Keratinocyte (primary cell): ENCODE measurements around the gene APBB2. TPM values are rescaled to one million over a fixed set of nuclear protein-coding genes. Genes with fewer than 3 reads are reported as not detected.

Experiments
- DNase-seq: peaks from one replicate; pipeline ENCODE4 v3.0.0-alpha.2; 2011; ENCODE audit warnings: low read depth, missing footprints, low spot score
- FAIRE-seq: peaks from 2 replicates; lab custom pipeline; 2011; peaks lifted over from hg19 to GRCh38; lab: Jason Lieb, UNC
- H2AFZ ChIP-seq: 2 replicates; pipeline ENCODE4 v1.6.0; 2012; ENCODE audit warnings: low read length, control low read depth, inconsistent platforms; ENCODE audit not compliant: control insufficient read depth
- H3K27ac ChIP-seq: 2 replicates; pipeline ENCODE4 v1.5.1; 2011; ENCODE audit warnings: low read length; ENCODE audit not compliant: control insufficient read depth, insufficient read depth
- H3K27me3 ChIP-seq: 3 replicates; pipeline ENCODE4 v1.6.0; 2011; ENCODE audit warnings: low read length; ENCODE audit not compliant: control insufficient read depth, insufficient read depth; ENCODE audit errors: extremely low read depth
- H3K36me3 ChIP-seq, 2 experiments: 2 replicates in 1 of 2; 3 replicates in 1 of 2; pipeline ENCODE4 v1.5.1; 2011; ENCODE audit warnings: low read length in 2 of 2, mild to moderate bottlenecking in 1 of 2; ENCODE audit not compliant: control insufficient read depth in 2 of 2, insufficient read depth in 2 of 2; ENCODE audit errors: extremely low read depth in 1 of 2
- H3K4me1 ChIP-seq: 3 replicates; pipeline ENCODE4 v1.5.1; 2011; ENCODE audit warnings: low read length; ENCODE audit not compliant: control insufficient read depth, insufficient read depth; ENCODE audit errors: extremely low read depth
- H3K4me2 ChIP-seq: 3 replicates; pipeline ENCODE4 v1.6.0; 2011; ENCODE audit warnings: low read depth, low read length; ENCODE audit not compliant: control insufficient read depth, insufficient read depth; ENCODE audit errors: extremely low read depth
- H3K4me3 ChIP-seq, 3 experiments: fragments of 200-600 bp in 1 of 3; sonication (generic) in 1 of 3; 2 replicates in 2 of 3; 3 replicates in 1 of 3; pipeline ENCODE4 v1.5.1; 2011 to 2016; ENCODE audit warnings: low read length in 3 of 3, mild to moderate bottlenecking in 3 of 3, control low read depth in 2 of 3, inconsistent platforms in 1 of 3, low read depth in 1 of 3, mixed read lengths in 1 of 3, mixed run types in 1 of 3, moderate library complexity in 1 of 3; ENCODE audit not compliant: control insufficient read depth in 2 of 3, insufficient read depth in 2 of 3; ENCODE audit errors: extremely low read depth in 1 of 3
- H3K79me2 ChIP-seq: 2 replicates; pipeline ENCODE4 v1.6.0; 2012; ENCODE audit warnings: low read length; ENCODE audit not compliant: control insufficient read depth, insufficient read depth
- H3K9ac ChIP-seq: 3 replicates; pipeline ENCODE4 v1.6.0; 2011; ENCODE audit warnings: low read length; ENCODE audit not compliant: control insufficient read depth, insufficient read depth; ENCODE audit errors: extremely low read depth
- H3K9me1 ChIP-seq: 3 replicates; pipeline ENCODE4 v1.6.0; 2011; ENCODE audit warnings: low read length; ENCODE audit not compliant: control insufficient read depth, insufficient read depth; ENCODE audit errors: extremely low read depth
- H3K9me3 ChIP-seq: 2 replicates; pipeline ENCODE4 v1.5.1; 2012; ENCODE audit warnings: low read depth, low read length; ENCODE audit not compliant: control insufficient read depth
- H4K20me1 ChIP-seq: 3 replicates; pipeline ENCODE4 v1.6.0; 2011; ENCODE audit warnings: low read length; ENCODE audit not compliant: control insufficient read depth, insufficient read depth; ENCODE audit errors: extremely low read depth
- CTCF ChIP-seq, 3 experiments: IDR thresholded peaks in 1 of 3; conservative IDR thresholded peaks in 1 of 3; optimal IDR thresholded peaks in 1 of 3; 2 replicates in 2 of 3; 3 replicates in 1 of 3; pipeline versions ENCODE3 to v1.5.1; 2011; ENCODE audit warnings: low read length in 3 of 3, mild to moderate bottlenecking in 3 of 3, moderate library complexity in 2 of 3, control low read depth in 1 of 3, inconsistent platforms in 1 of 3; ENCODE audit not compliant: insufficient read depth in 2 of 3; ENCODE audit errors: extremely low read depth in 1 of 3
- EZH2 ChIP-seq: IDR thresholded peaks from one replicate; pipeline ENCODE4 v1.6.1; 2012; ENCODE audit warnings: inconsistent platforms, mild to moderate bottlenecking, low read length, moderate library complexity
- dilution Hi-C: fragments of 300-500 bp; cut with MboI; formaldehyde crosslinking; loops from one replicate; pipeline ENCODE4 v1.7.0; 2020; ENCODE audit warnings: low sequenced_read_pairs; ENCODE audit not compliant: extremely low pct_ligation_motif_present
- polyA plus RNA-seq, 5 experiments: library from polyadenylated mRNA; depleted of rRNA in 3 of 5; stranded (reverse) in 3 of 5; stranded (forward) in 1 of 5; unstranded in 1 of 5; fragments of >200 nt; gene quantifications; 1 replicate in 1 of 5; 2 replicates in 3 of 5; 3 replicates in 1 of 5; pipeline versions ENCODE4 v1.2.1 to v1.2.3, GENCODE V29; 2011 to 2012; ENCODE audit warnings: missing spikeins in 2 of 5, low read depth in 1 of 5, low replicate concordance in 1 of 5

The APBB2 gene
- polyA plus RNA-seq, 1 donor (not counting 4 experiments of a cell fraction or from before 2014, with no cell fraction given), result 57.3 TPM

- H3K4me2 ChIP-seq, result no peak overlapping the region
- peaks cover 9% of the 10 kb centered on the region in 2 experiments for H3K36me3 ChIP-seq
- no peak overlapping the region for H3K4me3 ChIP-seq
- no peak for TF ChIP-seq CTCF (optimal IDR thresholded peaks at IDR 0.05 in 1 of 3, IDR thresholded peaks at IDR 0.05 in 1 of 3, conservative IDR thresholded peaks at IDR 0.05 in 1 of 3; ENCODE audit: extremely low read depth in 1 of 3, insufficient read depth in 2 of 3, low read length in 3 of 3)
- TF ChIP-seq EZH2, result no peak
- DNase-seq (no peak), FAIRE-seq (no peak)
- no peaks in the 10 kb centered on the region for H3K4me1 ChIP-seq
- H4K20me1 ChIP-seq, result no peaks in the 10 kb centered on the region
- H3K9ac ChIP-seq, result no peak overlapping the region
- no peaks in the 10 kb centered on the region for H3K9me3 ChIP-seq
- no peaks in the 10 kb centered on the region for H3K9me1 ChIP-seq
- H2AFZ ChIP-seq, result no peak overlapping the region
- dilution Hi-C loops, result no loop called here
- no peak overlapping the region for H3K27ac ChIP-seq
- H3K27me3 ChIP-seq, result no peaks in the 10 kb centered on the region
- H3K79me2 ChIP-seq, result no peaks in the 10 kb centered on the region
These were observed 402.4 kb downstream of the APBB2 start for GRCh38 chr4:40811956-40812355.

GRCh38 chr4:40808926-40809457, 405.4 kb downstream of the APBB2 start:
- Histone ChIP-seq H3K79me2 (no peaks in the 10 kb centered on the region), H3K4me3 (no peak overlapping the region), H2AFZ (no peak overlapping the region), H3K4me2 (no peak overlapping the region), H3K4me1 (no peaks in the 10 kb centered on the region), H3K9me3 (no peaks in the 10 kb centered on the region), H3K27me3 (no peaks in the 10 kb centered on the region), H3K27ac (no peak overlapping the region), H4K20me1 (no peaks in the 10 kb centered on the region), H3K36me3 (no peaks in the 10 kb centered on the region), H3K9ac (no peak overlapping the region), H3K9me1 (no peaks in the 10 kb centered on the region)
- dilution Hi-C loops, result no loop called here
- no peak for FAIRE-seq
- no peak for TF ChIP-seq CTCF (optimal IDR thresholded peaks at IDR 0.05 in 1 of 3, IDR thresholded peaks at IDR 0.05 in 1 of 3, conservative IDR thresholded peaks at IDR 0.05 in 1 of 3; ENCODE audit: extremely low read depth in 1 of 3, insufficient read depth in 2 of 3, low read length in 3 of 3)
- no peak for DNase-seq
